Choroid plexus epithelial cell (primary cell): Measurements from ENCODE around the gene DNAJB14.

Source experiments
- DNase-seq: peaks from one replicate; pipeline ENCODE4 v3.0.0-alpha.2; 2010; ENCODE audit warnings: low read depth
- H3K4me3 ChIP-seq: 2 replicates; pipeline ENCODE4 v1.5.1; 2011; ENCODE audit warnings: low read depth, mild to moderate bottlenecking, control low read depth, low read length, moderate library complexity
- CTCF ChIP-seq: conservative IDR thresholded peaks from 2 replicates; pipeline ENCODE4 v1.5.1; 2011; ENCODE audit warnings: low read depth, mild to moderate bottlenecking, control low read depth, inconsistent platforms, low read length, moderate library complexity

Gene DNAJB14

GRCh38 chr4:99847362-99847976, 98.9 kb downstream of the DNAJB14 start:
- no peak for DNase-seq
- TF ChIP-seq CTCF, result no peak
- no peak overlapping the region for H3K4me3 ChIP-seq

DNA sequence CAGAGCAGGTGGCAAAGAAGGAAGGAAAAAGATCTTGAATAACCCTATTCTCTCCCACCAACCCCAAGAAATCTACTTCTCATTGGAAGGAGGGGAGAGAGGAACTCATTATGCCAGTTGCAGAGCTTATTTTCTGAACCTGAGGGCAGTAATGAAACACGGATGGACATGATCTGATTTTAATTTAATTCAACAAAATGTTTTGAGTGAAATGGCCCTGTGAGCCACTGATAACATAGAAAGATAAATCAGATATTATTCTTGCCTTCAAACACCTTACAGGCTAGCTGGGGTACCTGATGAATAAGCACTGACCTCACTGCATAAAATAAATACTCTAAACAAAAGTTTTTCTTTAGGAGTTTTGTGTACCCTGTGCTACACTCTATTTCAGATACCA, 99.5 kb downstream of the DNAJB14 start:
- no peak overlapping the region for H3K4me3 ChIP-seq
- no peak for TF ChIP-seq CTCF
- DNase-seq, result no peak
